K562 (cell line): ENCODE measurements around the gene ZC3H7B. TPM values are rescaled to one million over a fixed set of nuclear protein-coding genes. Genes with fewer than 3 reads are reported as not detected.

Experiments used
- ATAC-seq: fragments of 200-7000 bp; cut with Tn5 transposase; 3 replicates; pipeline ENCODE4 v1.9.1; 2020; ENCODE audit warnings: moderate library complexity
- BruUV-seq: library from RNA; stranded (reverse); fragments of 400-500 nt; replicated peaks from 2 replicates; lab custom pipeline; 2021; lab: Mats Ljungman, UMichigan
- CTCF ChIA-PET: fragments of 300-600 bp; formaldehyde crosslinking; extraction: SDS; loops from one replicate; lab custom pipeline; 2021; ENCODE audit warnings: low intra/inter-chr PET ratio; lab: Yijun Ruan, JAX
- POLR2A ChIA-PET: fragments of 300-600, 350-650 bp; sonication (Branson Sonifier 250); formaldehyde crosslinking; extraction: SDS; loops from one replicate; lab custom pipeline; 2021; ENCODE audit warnings: antibody characterized with exemption, inconsistent platforms; lab: Yijun Ruan, JAX
- DNase-seq, 4 experiments: peaks; one replicate each; pipeline versions ENCODE4 v3.0.0 to v3.0.0-alpha.2; 2011 to 2018; ENCODE audit warnings: low spot score in 3 of 4, mixed read lengths in 3 of 4; ENCODE audit errors: extremely low read depth in 1 of 4
- FAIRE-seq: peaks from 2 replicates; lab custom pipeline; 2011; peaks lifted over from hg19 to GRCh38; lab: Jason Lieb, UNC
- H2AFZ ChIP-seq: 2 replicates; pipeline ENCODE4 v1.6.0; 2011; ENCODE audit warnings: low read depth, low read length, control low read depth, inconsistent platforms
- H3K27ac ChIP-seq: fragments of 200-600 bp; 3 replicates; pipeline ENCODE4 v1.8.0; 2011; ENCODE audit warnings: low read depth, mild to moderate bottlenecking, control low read depth, inconsistent platforms, low read length, moderate library complexity, mixed read lengths; ENCODE audit errors: extremely low read depth
- H3K27me3 ChIP-seq, 2 experiments: fragments of 300-600 bp in 1 of 2; 2 replicates in 1 of 2; 3 replicates in 1 of 2; pipeline versions ENCODE4 v1.6.0 to v1.8.0; 2011; ENCODE audit warnings: inconsistent platforms in 2 of 2, low read length in 2 of 2, mild to moderate bottlenecking in 1 of 2, mixed read lengths in 1 of 2, moderate library complexity in 1 of 2; ENCODE audit not compliant: control insufficient read depth in 2 of 2, insufficient read depth in 2 of 2
- H3K36me3 ChIP-seq: fragments of 300-600 bp; 3 replicates; pipeline ENCODE4 v1.8.0; 2011; ENCODE audit warnings: mild to moderate bottlenecking, low read length, inconsistent platforms; ENCODE audit not compliant: control insufficient read depth, insufficient read depth
- H3K4me1 ChIP-seq, 2 experiments: fragments of 200-600 bp in 1 of 2; replicated peaks in 1 of 2; 2 replicates in 1 of 2; 3 replicates in 1 of 2; pipeline versions ENCODE4 v1.5.1 to v1.8.0; 2011; ENCODE audit warnings: inconsistent platforms in 2 of 2, low read length in 2 of 2, mild to moderate bottlenecking in 1 of 2, mixed read lengths in 1 of 2, moderate library complexity in 1 of 2; ENCODE audit not compliant: control insufficient read depth in 2 of 2, insufficient read depth in 2 of 2
- H3K4me2 ChIP-seq: 2 replicates; pipeline ENCODE4 v1.6.1; 2011; ENCODE audit warnings: low read length, control low read depth, inconsistent platforms, mixed read lengths; ENCODE audit not compliant: insufficient read depth
- H3K4me3 ChIP-seq: fragments of 200-600 bp; sonication (generic), shearing (Covaris generic); 2 replicates; pipeline ENCODE4 v1.5.1; 2016; ENCODE audit warnings: control low read depth, inconsistent platforms
- H3K79me2 ChIP-seq: fragments of 200-600 bp; 3 replicates; pipeline ENCODE4 v1.8.0; 2011; ENCODE audit warnings: low read length, inconsistent platforms; ENCODE audit not compliant: control insufficient read depth, insufficient read depth
- H3K9ac ChIP-seq, 2 experiments: 2 replicates each; pipeline versions ENCODE4 v1.6.0 to v1.6.1; 2011; ENCODE audit warnings: low read depth in 2 of 2, low read length in 2 of 2, control low read depth in 1 of 2, inconsistent platforms in 1 of 2, mild to moderate bottlenecking in 1 of 2, mixed read lengths in 1 of 2; ENCODE audit not compliant: insufficient read depth in 1 of 2
- H3K9me1 ChIP-seq: one replicate; pipeline ENCODE4 v1.6.0; 2011; ENCODE audit warnings: inconsistent platforms, mild to moderate bottlenecking, low read length, moderate library complexity; ENCODE audit not compliant: control insufficient read depth, insufficient read depth
- H3K9me3 ChIP-seq: replicated peaks from 2 replicates; pipeline ENCODE4 v1.5.1; 2011; ENCODE audit warnings: low read depth, low read length, inconsistent platforms; ENCODE audit not compliant: control insufficient read depth, insufficient read depth
- H4K20me1 ChIP-seq: replicated peaks from 2 replicates; pipeline ENCODE4 v1.6.1; 2011; ENCODE audit warnings: low read length, inconsistent platforms, mixed read lengths; ENCODE audit not compliant: control insufficient read depth, insufficient read depth
- BDP1 ChIP-seq: IDR thresholded peaks from 3 replicates; pipeline ENCODE4 v1.6.1; 2011; ENCODE audit not compliant: insufficient read length, insufficient read depth
- CCNT2 ChIP-seq: IDR thresholded peaks from 2 replicates; pipeline ENCODE4 v1.6.1; 2011; ENCODE audit warnings: borderline replicate concordance, low read depth, mild to moderate bottlenecking, moderate library complexity, mixed read lengths, low read length; ENCODE audit not compliant: insufficient read length; ENCODE audit errors: extremely low read depth
- ELF1 ChIP-seq: fragments of 200-800 bp; sonication (Bioruptor generic); IDR thresholded peaks from 2 replicates; pipeline ENCODE4 v1.6.1; 2016; ENCODE audit warnings: missing genetic modification characterization, missing compliant biosample characterization
- ELF4 ChIP-seq: fragments of 450-650 bp; formaldehyde crosslinking; IDR thresholded peaks from 2 replicates; pipeline ENCODE4 v1.4.0; 2022; ENCODE audit warnings: missing genetic modification characterization
- HDAC2 ChIP-seq: fragments of 450-650 bp; IDR thresholded peaks from 2 replicates; pipeline ENCODE4 v1.6.1; 2016; ENCODE audit warnings: mild to moderate bottlenecking
- HIVEP1 ChIP-seq: fragments of 250-450 bp; sonication (Bioruptor Pico); IDR thresholded peaks from 2 replicates; pipeline ENCODE4 v1.4.0; 2020; ENCODE audit warnings: mild to moderate bottlenecking
- NCOR1 ChIP-seq: fragments of 450-650 bp; IDR thresholded peaks from 2 replicates; pipeline ENCODE4 v1.6.1; 2016; ENCODE audit warnings: mild to moderate bottlenecking, moderate library complexity
- SNRNP70 ChIP-seq: fragments of 200-400 bp; formaldehyde crosslinking; optimal IDR thresholded peaks from 2 replicates; pipeline ENCODE3; 2017; ENCODE audit warnings: low read depth, low read length
- STAG1 ChIP-seq: sonication (generic); formaldehyde crosslinking; IDR thresholded peaks from 2 replicates; pipeline ENCODE4 v1.5.0; 2020; ENCODE audit warnings: missing genetic modification reagents, borderline replicate concordance
- TAF1 ChIP-seq: IDR thresholded peaks from 2 replicates; pipeline ENCODE4 v1.6.1; 2011; ENCODE audit warnings: mild to moderate bottlenecking, low read length, moderate library complexity; ENCODE audit not compliant: insufficient read depth, control insufficient read depth, severe bottlenecking; ENCODE audit errors: extremely low read depth
- TAF9B ChIP-seq: fragments of 450-650 bp; IDR thresholded peaks from 2 replicates; pipeline ENCODE4 v1.6.1; 2018; ENCODE audit warnings: mild to moderate bottlenecking; ENCODE audit not compliant: partially characterized antibody
- TGIF2 ChIP-seq: sonication (generic); formaldehyde crosslinking; IDR thresholded peaks from 2 replicates; pipeline ENCODE4 v1.8.1; 2022; ENCODE audit warnings: mild to moderate bottlenecking, missing genetic modification reagents, moderate library complexity
- ZNF76 ChIP-seq: fragments of 250-450 bp; sonication (Bioruptor Pico); IDR thresholded peaks from 2 replicates; pipeline ENCODE4 v1.4.0; 2020; ENCODE audit warnings: mild to moderate bottlenecking, moderate library complexity, borderline replicate concordance
- WGBS: fragments of 100-300 bp; shearing (Covaris generic); methylation state at CpG from one replicate; pipeline ENCODE4 v1.1.6; 2016; ENCODE audit warnings: low coverage, mixed read lengths; ENCODE audit not compliant: insufficient coverage; ENCODE audit errors: missing lambda C conversion rate; 5-methylcytosine and 5-hydroxymethylcytosine counted together
- in situ Hi-C: fragments of 300-500 bp; cut with MboI; formaldehyde crosslinking; loops from 4 replicates; pipeline ENCODE4 v1.15.0; 2018; ENCODE audit warnings: inconsistent platforms, mixed read lengths
- intact Hi-C: fragments of 100-400 bp; cut with micrococcal nuclease; formaldehyde crosslinking; loops from 2 replicates; pipeline ENCODE4 v1.14.2; 2022
- polyA plus RNA-seq, 8 experiments: library from polyadenylated mRNA; depleted of rRNA in 4 of 8; stranded (reverse) in 5 of 8; unstranded in 3 of 8; fragments of >200 nt; fragmentation: Nextera tagmentation in 2 of 8; fragmentation: Illumina TruSeq in 1 of 8; extraction: Ambion mirVana in 2 of 8; extraction: Trizol in 1 of 8; gene quantifications; 2 replicates each; pipeline versions ENCODE4 v1.2.1 to v1.2.3, GENCODE V29; 2011 to 2014; ENCODE audit warnings: inconsistent platforms in 1 of 8, missing spikeins in 1 of 8
- total RNA-seq, 7 experiments: library from RNA; depleted of rRNA in 6 of 7; stranded (reverse); fragments of >200 nt in 6 of 7; fragmentation: Illumina TruSeq in 2 of 7; extraction: Trizol in 2 of 7; gene quantifications; 2 replicates each; pipeline versions ENCODE4 v1.2.1 to v1.2.3, GENCODE V29; 2011 to 2021; ENCODE audit warnings: low replicate concordance in 1 of 7
- TF ChIP-seq, protein P1 (sequence below): IDR thresholded peaks from 3 replicates; pipeline ENCODE4 v1.6.1; 2011; ENCODE audit warnings: borderline replicate concordance, mild to moderate bottlenecking, moderate library complexity; ENCODE audit not compliant: insufficient read length; ENCODE audit errors: extremely low read depth

ZC3H7B gene
- total and polyA plus RNA-seq, 9 of the 15 experiments (the other 6 are each of a cell fraction or from before 2014, with no cell fraction given), result 0.07 to 49.8 (median 26.8) TPM

DNA sequence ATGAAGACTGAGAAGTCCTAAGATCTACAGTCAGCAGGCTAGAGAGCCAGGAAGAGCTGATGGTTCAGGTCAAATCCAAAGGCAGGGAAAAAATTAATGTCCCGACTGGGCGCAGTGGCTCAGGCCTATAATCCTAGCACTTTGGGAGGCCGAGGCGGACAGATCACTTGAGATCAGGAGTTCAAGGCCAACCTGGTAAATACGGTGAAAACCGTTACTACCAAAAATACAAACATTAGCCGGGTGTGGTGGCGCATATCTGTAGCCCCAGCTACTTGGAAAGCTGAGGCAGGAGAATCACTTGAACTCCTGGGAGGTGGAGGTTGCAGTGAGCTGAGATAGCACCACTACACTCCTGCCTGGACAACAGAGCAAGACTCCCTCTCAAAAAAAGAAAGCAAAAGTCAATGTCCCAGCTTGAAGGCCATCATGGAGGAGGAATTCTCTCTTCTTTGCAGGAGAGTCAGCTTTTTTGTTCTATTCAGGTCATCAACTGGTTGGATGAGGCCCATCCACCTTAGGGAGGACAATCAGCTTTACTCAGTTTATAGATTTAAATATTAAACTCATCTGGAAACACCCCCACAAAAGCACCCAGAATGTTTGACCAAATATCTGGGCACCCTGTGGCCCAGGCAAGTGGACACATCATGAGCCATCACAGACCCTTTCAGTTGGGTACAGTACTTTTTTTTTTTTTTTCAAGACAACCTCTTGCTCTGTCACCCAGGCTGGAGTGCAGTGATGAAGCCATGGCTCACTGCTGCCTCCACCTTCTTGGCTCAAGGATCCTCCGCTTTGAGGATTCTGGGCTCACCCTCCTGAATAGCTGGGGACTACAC is 4.3 kb upstream of the ZC3H7B start:
- no peaks in the 10 kb centered on the region for H4K20me1 ChIP-seq
- intact Hi-C loops, result no loop called here
- peaks cover 15% of the 10 kb centered on the region for H3K79me2 ChIP-seq
- H3K36me3 ChIP-seq, result no peaks in the 10 kb centered on the region
- POLR2A ChIA-PET, result no interaction called here
- BruUV-seq, result no TSS peak
- 0 out of 2 replicates have a peak overlapping the region, but pooled peaks have one; percentile 32 for H2AFZ ChIP-seq
- TF ChIP-seq ZNF76 (CRISPR knock-in tag), result no peak
- no peak for TF ChIP-seq CCNT2
- TF ChIP-seq ELF4 (CRISPR knock-in tag), result no peak
- no peak for TF ChIP-seq TGIF2
- TF ChIP-seq HIVEP1 (CRISPR knock-in tag), result no peak
- TF ChIP-seq, protein P1, sequence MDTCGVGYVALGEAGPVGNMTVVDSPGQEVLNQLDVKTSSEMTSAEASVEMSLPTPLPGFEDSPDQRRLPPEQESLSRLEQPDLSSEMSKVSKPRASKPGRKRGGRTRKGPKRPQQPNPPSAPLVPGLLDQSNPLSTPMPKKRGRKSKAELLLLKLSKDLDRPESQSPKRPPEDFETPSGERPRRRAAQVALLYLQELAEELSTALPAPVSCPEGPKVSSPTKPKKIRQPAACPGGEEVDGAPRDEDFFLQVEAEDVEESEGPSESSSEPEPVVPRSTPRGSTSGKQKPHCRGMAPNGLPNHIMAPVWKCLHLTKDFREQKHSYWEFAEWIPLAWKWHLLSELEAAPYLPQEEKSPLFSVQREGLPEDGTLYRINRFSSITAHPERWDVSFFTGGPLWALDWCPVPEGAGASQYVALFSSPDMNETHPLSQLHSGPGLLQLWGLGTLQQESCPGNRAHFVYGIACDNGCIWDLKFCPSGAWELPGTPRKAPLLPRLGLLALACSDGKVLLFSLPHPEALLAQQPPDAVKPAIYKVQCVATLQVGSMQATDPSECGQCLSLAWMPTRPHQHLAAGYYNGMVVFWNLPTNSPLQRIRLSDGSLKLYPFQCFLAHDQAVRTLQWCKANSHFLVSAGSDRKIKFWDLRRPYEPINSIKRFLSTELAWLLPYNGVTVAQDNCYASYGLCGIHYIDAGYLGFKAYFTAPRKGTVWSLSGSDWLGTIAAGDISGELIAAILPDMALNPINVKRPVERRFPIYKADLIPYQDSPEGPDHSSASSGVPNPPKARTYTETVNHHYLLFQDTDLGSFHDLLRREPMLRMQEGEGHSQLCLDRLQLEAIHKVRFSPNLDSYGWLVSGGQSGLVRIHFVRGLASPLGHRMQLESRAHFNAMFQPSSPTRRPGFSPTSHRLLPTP, result no peak
- TF ChIP-seq HDAC2, result no peak
- no peak for TF ChIP-seq STAG1
- TF ChIP-seq TAF1, result no peak
- no peak for TF ChIP-seq TAF9B
- TF ChIP-seq NCOR1, result no peak
- no peak for TF ChIP-seq BDP1
- no peak for TF ChIP-seq SNRNP70
- no peak for TF ChIP-seq ELF1 (tag)
- ATAC-seq, result no peak
- no peak for DNase-seq
- WGBS, result 43% methylated on average over 7 of the region's 9 CpGs
- H3K4me2 ChIP-seq, result no peak overlapping the region
- CTCF ChIA-PET, result interaction anchor here (0.5 kb wide), 1 partner anchor 79 kb away, joined by 6 read pairs; no protein-coding TSS in a partner anchor
- in situ Hi-C loops, result no loop called here
- no peaks in the 10 kb centered on the region for H3K9me1 ChIP-seq
- no peak overlapping the region for H3K9ac ChIP-seq
- FAIRE-seq, result peak; percentile 35
- H3K27ac ChIP-seq, result no peak overlapping the region
- no peaks in the 10 kb centered on the region for H3K27me3 ChIP-seq
- H3K9me3 ChIP-seq, result no peaks in the 10 kb centered on the region
- H3K4me3 ChIP-seq, result no peak overlapping the region
- peaks cover 2 to 4% of the 10 kb centered on the region in 2 experiments; a peak in 3 of 5 replicates for H3K4me1 ChIP-seq
